Fibroblast of gingiva (primary cell): Measurements from ENCODE around the gene FFAR3.
"Not testable (repeated sequence)": the region's sequence is repeated elsewhere in the genome, so short reads cannot be mapped to it uniquely, and the experiment has no call there.

Source experiments
- DNase-seq: peaks from one replicate; pipeline ENCODE4 v3.0.0-alpha.2; 2011; ENCODE audit warnings: low read depth

Gene FFAR3

GRCh38 chr19:35377656-35378055, 19.4 kb downstream of the FFAR3 start:
- no peak for DNase-seq

GRCh38 chr19:35378356-35378755, 20.1 kb downstream of the FFAR3 start:
- no peak for DNase-seq

GRCh38 chr19:35379545-35379944, 21.3 kb downstream of the FFAR3 start:
- DNase-seq: not testable (repeated sequence)

- DNase-seq: no peak
These were observed 21.7 kb downstream of the FFAR3 start for GRCh38 chr19:35379992-35380391.

GRCh38 chr19:35380450-35381124, 22.3 kb downstream of the FFAR3 start:
- no peak for DNase-seq

- no peak for DNase-seq
These were observed 23.1 kb downstream of the FFAR3 start for GRCh38 chr19:35381318-35381717.

- no peak for DNase-seq
These were observed 23.7 kb downstream of the FFAR3 start for GRCh38 chr19:35381926-35382325.

- DNase-seq: no peak
These were observed 25.3 kb downstream of the FFAR3 start for GRCh38 chr19:35383536-35383935.

- DNase-seq: no peak
These were observed 30.2 kb downstream of the FFAR3 start for GRCh38 chr19:35388277-35389054.

GRCh38 chr19:35389192-35389861, 31.1 kb downstream of the FFAR3 start:
- DNase-seq: no peak

- no peak for DNase-seq
These were observed 34.8 kb downstream of the FFAR3 start for GRCh38 chr19:35392742-35393715.

- no peak for DNase-seq
These were observed 37.3 kb downstream of the FFAR3 start for GRCh38 chr19:35395382-35396199.

GRCh38 chr19:35396240-35396885, 38.1 kb downstream of the FFAR3 start:
- no peak for DNase-seq

GRCh38 chr19:35397064-35397463, 38.8 kb downstream of the FFAR3 start:
- DNase-seq: no peak

GRCh38 chr19:35398570-35398969, 40.3 kb downstream of the FFAR3 start:
- DNase-seq: no peak

GRCh38 chr19:35399231-35399630, 41.0 kb downstream of the FFAR3 start:
- no peak for DNase-seq

- DNase-seq: no peak
These were observed 41.9 kb downstream of the FFAR3 start for GRCh38 chr19:35399948-35400772.

GRCh38 chr19:35400773-35401100, 42.5 kb downstream of the FFAR3 start:
- DNase-seq: no peak

GRCh38 chr19:35401416-35401815, 43.2 kb downstream of the FFAR3 start:
- not testable (repeated sequence) for DNase-seq
